Stimulated activated CD4-positive, alpha-beta T cell treated with anti-CD3 and anti-CD28 coated beads, Interleukin-4, amount 100 ng/mL, for 4 hours (primary cell): ENCODE results near the gene HOXA11.

Experiments used
- DNase-seq, 2 experiments: peaks; one replicate each; pipeline ENCODE4 v3.0.0-alpha.2; 2020

Gene HOXA11

DNA sequence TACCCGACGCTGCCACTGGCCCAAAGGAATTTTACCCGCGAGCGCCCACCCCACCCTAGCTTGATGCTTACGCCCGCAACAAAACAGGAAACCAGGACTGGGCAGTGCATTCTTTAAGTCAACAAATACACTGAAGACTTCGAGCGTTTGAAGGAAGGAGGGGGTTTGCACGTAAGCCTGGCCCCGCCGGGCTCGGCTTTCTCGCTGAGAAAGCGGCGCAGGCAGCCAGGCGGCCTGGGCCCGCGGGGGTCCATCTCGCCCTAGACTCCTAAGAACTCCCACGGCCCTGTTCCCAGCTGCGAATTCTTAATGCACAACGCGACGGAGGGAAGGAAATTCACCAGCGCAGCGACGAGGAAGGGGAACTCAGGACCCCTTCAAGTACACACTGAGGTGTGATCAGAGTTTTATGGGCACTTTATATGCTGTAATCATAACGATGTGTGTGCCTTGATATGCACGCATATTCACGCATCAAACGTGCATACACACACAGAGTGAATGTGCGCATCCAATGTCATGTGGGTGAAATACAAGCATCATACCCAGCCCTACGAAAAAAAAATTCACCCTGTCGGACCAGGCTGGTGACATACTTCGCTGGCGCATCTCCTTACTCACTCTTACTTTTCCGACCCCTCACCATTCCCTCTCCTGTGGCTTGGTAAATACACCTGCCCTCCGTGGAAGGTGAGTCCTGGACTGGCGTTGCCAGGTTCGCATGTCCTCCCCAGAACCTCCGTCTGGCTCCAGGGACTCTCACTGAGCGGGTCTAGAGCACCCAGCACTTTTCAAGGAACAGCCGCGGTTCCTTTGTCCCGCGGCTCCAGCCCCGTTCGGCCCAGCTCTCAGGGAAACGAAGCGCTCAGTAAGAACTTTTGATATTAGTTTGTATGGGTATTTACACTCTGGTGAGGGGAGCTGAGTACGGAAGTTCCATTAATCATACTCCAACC lies 20.6 kb upstream of the HOXA11 start:
- DNase-seq: no peak

- DNase-seq: no peak
Measured at GRCh38 chr7:27204851-27205322, 19.9 kb upstream of the HOXA11 start.

- DNase-seq: no peak
Measured at GRCh38 chr7:27203964-27204594, 19.0 kb upstream of the HOXA11 start.

GRCh38 chr7:27203365-27203953 lies 18.4 kb upstream of the HOXA11 start:
- DNase-seq: no peak

- no peak for DNase-seq
Measured at GRCh38 chr7:27202862-27203134, 17.8 kb upstream of the HOXA11 start.

- no peak for DNase-seq
Measured at GRCh38 chr7:27202018-27202861, 17.2 kb upstream of the HOXA11 start.

- no peak for DNase-seq
Measured at GRCh38 chr7:27201580-27202017, 16.6 kb upstream of the HOXA11 start.

DNA sequence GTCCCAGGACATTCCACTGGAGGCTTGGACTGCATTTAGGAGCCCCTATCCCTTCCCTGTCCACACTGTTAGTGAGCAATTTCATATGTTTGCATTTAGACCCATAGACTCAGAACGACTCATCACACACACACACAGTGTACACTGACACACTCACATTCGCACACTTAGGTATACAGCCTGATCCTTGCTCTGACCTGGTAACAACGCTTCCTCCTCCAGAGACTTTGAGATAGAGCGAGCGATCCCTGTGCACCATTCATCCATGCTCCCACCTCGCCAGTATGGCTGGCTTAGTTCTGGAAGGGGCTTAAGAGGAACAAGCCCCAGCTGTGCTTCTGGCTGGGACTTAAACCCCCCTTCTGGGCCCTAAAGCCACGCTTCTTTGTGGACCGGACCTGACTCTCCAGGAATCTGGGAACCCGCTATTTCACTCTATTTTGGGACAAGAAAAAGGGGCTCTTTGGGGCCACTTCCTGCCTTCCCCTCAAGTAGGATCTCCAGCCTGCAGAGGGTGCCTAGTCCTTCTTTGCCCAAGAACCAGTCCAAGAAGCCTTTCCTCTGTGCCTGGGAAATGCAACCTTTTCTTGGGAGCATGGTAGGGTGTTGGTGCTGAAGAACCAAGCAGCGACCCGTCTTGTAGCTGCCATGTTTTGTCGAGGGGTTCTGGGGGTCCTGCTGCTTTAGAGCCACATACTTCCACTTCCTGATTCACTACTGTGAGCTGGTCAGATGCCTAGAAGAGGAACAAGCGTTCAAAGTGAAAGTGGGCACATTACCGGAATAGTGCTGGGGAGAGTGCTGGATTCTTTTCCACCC lies 15.9 kb upstream of the HOXA11 start:
- DNase-seq: no peak

DNA sequence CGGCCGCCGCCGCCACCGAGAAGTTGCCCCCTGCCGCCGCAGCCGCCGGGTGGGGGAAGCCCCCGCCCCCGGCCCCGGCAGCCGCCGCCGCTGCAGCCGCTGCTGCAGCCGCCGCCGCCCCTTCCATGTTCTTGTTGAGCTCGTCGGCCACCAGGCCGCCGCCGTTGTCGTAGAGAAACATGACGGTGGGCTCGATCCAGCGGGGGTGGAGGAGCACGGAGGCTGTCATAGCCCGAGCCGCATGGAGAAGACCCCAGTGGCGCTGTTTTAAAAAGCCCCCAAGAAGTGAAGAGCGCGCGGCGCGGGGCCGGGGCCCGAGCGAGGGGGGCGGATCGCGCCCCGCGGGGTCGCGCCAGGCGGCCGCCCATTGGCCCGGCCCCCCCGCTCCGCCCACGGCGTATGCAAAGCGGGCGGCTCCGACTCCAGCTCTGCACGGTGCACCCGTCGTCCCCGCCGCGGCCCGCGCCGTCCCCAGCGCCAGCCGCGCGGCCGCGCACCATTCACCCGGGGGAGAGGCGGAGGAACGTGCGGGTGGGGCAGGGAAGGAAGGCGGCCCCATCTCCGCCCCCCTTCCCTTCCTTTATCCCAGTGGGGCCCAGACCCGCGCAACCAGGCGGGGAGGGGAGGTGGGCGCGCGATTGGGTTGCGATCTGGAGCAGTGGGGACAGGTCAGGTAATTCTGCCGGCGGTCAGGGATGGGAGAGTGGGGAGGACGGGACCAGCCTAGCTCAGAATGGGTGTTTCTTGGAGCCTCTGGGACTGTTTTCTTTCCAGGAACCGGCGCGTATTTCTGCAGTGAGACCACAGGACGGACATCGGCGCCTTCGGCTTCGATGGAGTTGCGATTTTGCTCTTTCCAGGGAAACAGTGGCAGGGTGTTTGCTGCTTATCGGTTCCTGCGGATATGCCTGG lies 15.1 kb upstream of the HOXA11 start, which contains the start of gene HOXA13:
Gene HOXA13 (minus strand): TSS at position 243 of the 912 bp plus-strand sequence. CDS start 14 bp downstream, at position 229.
- DNase-seq: no peak

GRCh38 chr7:27198871-27199801 lies 14.1 kb upstream of the HOXA11 start:
- DNase-seq: no peak

GRCh38 chr7:27198138-27198841 lies 13.3 kb upstream of the HOXA11 start:
- DNase-seq: no peak

GRCh38 chr7:27197137-27198042 lies 12.4 kb upstream of the HOXA11 start:
- no peak for DNase-seq

DNA sequence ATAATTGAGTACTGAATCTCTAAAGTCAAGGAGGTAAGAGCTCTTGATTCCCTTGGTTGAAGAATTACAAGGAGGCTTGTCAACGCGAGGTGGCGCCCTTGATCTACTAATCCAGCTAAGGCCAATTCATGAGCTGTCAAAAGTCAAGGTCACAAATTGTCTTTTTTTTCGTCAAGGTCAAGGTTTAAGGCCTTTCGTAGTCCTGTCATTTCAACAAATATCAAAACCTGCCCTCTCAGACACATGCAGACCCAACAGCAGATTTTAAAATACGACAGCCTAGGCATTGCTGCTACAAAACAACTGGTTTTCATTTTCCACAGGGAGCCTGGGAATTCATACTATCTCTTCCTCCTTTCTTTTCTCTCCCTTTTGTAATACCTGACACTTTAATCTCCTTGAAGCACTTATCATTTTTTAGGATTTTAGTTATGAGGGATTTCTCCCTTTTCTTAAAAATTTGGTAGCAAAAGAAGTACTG lies 11.3 kb upstream of the HOXA11 start:
- peak; percentile 74 to 85 for DNase-seq

DNA sequence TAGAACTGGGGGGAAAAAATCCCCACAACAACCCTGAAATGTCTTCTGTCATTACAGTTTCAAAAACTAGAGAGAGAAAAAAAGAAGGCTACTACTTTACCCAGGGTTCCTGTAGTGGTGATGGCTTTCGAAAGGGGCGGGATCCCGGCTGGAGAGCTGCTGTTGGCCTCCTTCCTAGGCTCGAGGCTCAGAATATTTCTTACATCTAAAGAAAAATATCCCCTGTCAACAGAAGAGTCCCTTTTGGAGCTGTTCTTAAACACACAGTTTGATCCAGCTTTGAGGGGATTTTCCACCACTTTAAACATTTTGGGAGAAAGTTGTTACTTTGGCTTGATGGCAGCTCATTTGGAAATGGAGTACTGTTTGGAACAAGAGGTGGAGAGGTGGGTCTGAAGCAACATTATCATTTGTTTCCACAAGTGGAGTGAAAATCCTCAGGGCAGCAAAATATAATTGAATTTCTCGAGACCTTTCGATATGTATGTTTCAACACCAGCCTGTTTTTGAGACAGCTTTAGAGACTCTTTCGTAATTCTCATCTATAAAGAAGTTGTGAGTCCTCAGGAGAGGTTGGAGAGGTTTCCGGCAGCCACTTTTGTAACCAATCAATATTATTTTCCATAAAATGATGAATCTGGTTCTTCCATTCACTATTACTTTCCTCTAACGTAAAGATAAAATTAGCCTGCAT lies 9.8 kb upstream of the HOXA11 start:
- DNase-seq: no peak

DNA sequence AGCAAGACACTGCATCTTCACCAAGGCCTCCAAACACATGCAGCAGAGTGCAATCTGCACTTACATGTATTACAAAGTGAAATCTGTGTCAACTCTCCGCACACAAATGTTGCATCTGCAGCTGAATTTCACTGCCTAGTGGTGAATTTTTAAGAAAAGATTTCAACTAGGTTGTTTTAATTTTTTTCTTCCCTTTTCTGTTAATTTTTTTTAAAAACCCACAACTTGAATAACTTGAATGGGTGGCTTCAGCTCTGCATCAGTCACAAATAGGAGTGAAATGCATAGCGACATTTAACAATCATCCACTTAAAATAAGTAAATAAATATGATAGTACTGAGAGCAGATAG lies 8.9 kb upstream of the HOXA11 start:
- DNase-seq: no peak

DNA sequence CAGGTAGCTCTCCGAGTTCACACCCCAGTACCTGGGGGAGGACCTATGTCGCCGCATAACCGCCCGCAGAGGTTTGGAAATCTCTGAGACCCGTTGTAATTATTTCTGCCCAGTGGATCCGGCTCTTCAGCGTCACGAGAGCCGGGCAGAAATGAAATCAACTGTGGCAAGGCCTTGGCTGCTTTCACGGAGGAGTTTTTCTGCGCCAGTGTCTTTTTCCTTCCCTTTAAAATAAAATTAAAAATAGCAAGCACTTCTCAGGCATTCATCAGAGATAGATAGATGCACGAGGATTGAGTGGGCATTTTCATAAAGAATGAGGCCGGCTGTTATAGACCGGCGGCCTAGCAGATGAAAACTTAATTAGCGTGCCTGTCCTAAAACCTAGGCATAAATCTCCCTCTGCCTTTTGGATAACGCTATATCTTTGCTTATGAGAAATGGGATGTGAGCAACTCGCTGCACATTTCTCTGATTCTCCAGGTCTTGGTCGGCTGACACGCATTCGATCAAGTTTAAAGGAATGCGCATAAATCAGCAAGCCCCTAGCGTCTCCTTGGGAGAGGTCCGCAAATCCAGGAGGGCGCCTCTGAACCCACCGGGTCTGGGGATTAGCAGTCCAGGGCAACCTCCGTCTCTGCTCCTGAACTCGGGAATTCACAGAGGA lies 8.4 kb upstream of the HOXA11 start:
- DNase-seq: no peak
